MM.1S (cell line): ENCODE data around the gene HHIP.

Experiments
- DNase-seq: peaks from one replicate; pipeline ENCODE4 v3.0.0-alpha.2; 2015
- H2AFZ ChIP-seq: fragments of 300-600 bp; sonication (generic); 2 replicates; pipeline ENCODE4 v1.6.0; 2016; ENCODE audit warnings: antibody characterized with exemption, low read length
- H3F3A ChIP-seq: fragments of 300-600 bp; sonication (generic); 2 replicates; pipeline ENCODE4 v1.6.1; 2016; ENCODE audit warnings: mild to moderate bottlenecking, antibody characterized with exemption, low read length, moderate library complexity, mixed read lengths; ENCODE audit not compliant: insufficient read depth
- H3K27ac ChIP-seq: fragments of 300-600 bp; sonication (generic); 2 replicates; pipeline ENCODE4 v1.5.1; 2016; ENCODE audit warnings: mild to moderate bottlenecking, low read length
- H3K27me3 ChIP-seq: fragments of 300-600 bp; sonication (generic); replicated peaks from 2 replicates; pipeline ENCODE4 v1.6.0; 2016; ENCODE audit warnings: low read length; ENCODE audit not compliant: insufficient read depth
- H3K36me3 ChIP-seq: fragments of 300-600 bp; sonication (generic); replicated peaks from 2 replicates; pipeline ENCODE4 v1.6.1; 2016; ENCODE audit warnings: mild to moderate bottlenecking, low read length, mixed read lengths; ENCODE audit not compliant: insufficient read depth
- H3K4me1 ChIP-seq: fragments of 300-600 bp; sonication (generic); 2 replicates; pipeline ENCODE4 v1.6.1; 2016; ENCODE audit warnings: low read length, mixed read lengths
- H3K4me2 ChIP-seq: fragments of 300-600 bp; sonication (generic); 2 replicates; pipeline ENCODE4 v1.6.0; 2016; ENCODE audit warnings: low read depth, low read length
- H3K4me3 ChIP-seq: fragments of 300-600 bp; sonication (generic); 2 replicates; pipeline ENCODE4 v1.5.1; 2016; ENCODE audit warnings: low read length, mixed read lengths
- H3K79me2 ChIP-seq: fragments of 300-600 bp; sonication (generic); 2 replicates; pipeline ENCODE4 v1.6.1; 2016; ENCODE audit warnings: mixed run types, low read length, mixed read lengths
- H3K9ac ChIP-seq: fragments of 300-600 bp; sonication (generic); 2 replicates; pipeline ENCODE4 v1.6.1; 2016; ENCODE audit warnings: low read length, mixed read lengths
- H3K9me2 ChIP-seq: fragments of 300-600 bp; sonication (generic); replicated peaks from 2 replicates; pipeline ENCODE4 v1.6.1; 2016; ENCODE audit warnings: mild to moderate bottlenecking, low read length, mixed read lengths; ENCODE audit not compliant: insufficient read depth
- H3K9me3 ChIP-seq: fragments of 300-600 bp; sonication (generic); replicated peaks from 2 replicates; pipeline ENCODE4 v1.6.1; 2016; ENCODE audit warnings: mild to moderate bottlenecking, low read length, mixed read lengths; ENCODE audit not compliant: insufficient read depth
- H4K20me1 ChIP-seq: fragments of 300-600 bp; sonication (generic); 2 replicates; pipeline ENCODE4 v1.6.1; 2016; ENCODE audit warnings: mild to moderate bottlenecking, low read length, moderate library complexity, mixed read lengths; ENCODE audit not compliant: insufficient read depth
- EZH2 ChIP-seq: fragments of 300-600 bp; sonication (generic); optimal IDR thresholded peaks from 2 replicates; pipeline ENCODE3; 2017; ENCODE audit warnings: low read depth, mild to moderate bottlenecking, antibody characterized with exemption, low read length, mixed read lengths
- EZH2phosphoT487 ChIP-seq: fragments of 300-600 bp; sonication (generic); IDR thresholded peaks from 2 replicates; pipeline ENCODE4 v1.6.1; 2018; ENCODE audit warnings: antibody characterized with exemption, low read length
- TF ChIP-seq, protein P1 (sequence below): fragments of 300-600 bp; sonication (generic); IDR thresholded peaks from 2 replicates; pipeline ENCODE4 v1.5.1; 2016; ENCODE audit warnings: antibody characterized with exemption, low read length, mixed read lengths

The HHIP gene

GRCh38 chr4:144686921-144687320, 41.0 kb downstream of the HHIP start:
- Histone ChIP-seq H3K4me3 (no peak overlapping the region), H3K9me3 (no peaks in the 10 kb centered on the region), H3K79me2 (no peaks in the 10 kb centered on the region), H2AFZ (no peak overlapping the region), H3K9ac (no peak overlapping the region), H3K27me3 (no peaks in the 10 kb centered on the region), H4K20me1 (no peaks in the 10 kb centered on the region), H3K27ac (no peak overlapping the region), H3K4me1 (no peaks in the 10 kb centered on the region), H3K36me3 (no peaks in the 10 kb centered on the region), H3K9me2 (no peaks in the 10 kb centered on the region), H3K4me2 (no peak overlapping the region), H3F3A (no peaks in the 10 kb centered on the region)
- TF ChIP-seq EZH2phosphoT487 (no peak), EZH2 (no peak)
- TF ChIP-seq, protein P1, sequence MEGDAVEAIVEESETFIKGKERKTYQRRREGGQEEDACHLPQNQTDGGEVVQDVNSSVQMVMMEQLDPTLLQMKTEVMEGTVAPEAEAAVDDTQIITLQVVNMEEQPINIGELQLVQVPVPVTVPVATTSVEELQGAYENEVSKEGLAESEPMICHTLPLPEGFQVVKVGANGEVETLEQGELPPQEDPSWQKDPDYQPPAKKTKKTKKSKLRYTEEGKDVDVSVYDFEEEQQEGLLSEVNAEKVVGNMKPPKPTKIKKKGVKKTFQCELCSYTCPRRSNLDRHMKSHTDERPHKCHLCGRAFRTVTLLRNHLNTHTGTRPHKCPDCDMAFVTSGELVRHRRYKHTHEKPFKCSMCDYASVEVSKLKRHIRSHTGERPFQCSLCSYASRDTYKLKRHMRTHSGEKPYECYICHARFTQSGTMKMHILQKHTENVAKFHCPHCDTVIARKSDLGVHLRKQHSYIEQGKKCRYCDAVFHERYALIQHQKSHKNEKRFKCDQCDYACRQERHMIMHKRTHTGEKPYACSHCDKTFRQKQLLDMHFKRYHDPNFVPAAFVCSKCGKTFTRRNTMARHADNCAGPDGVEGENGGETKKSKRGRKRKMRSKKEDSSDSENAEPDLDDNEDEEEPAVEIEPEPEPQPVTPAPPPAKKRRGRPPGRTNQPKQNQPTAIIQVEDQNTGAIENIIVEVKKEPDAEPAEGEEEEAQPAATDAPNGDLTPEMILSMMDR, result no peak
- DNase-seq, result no peak

GRCh38 chr4:144687466-144687865, 41.5 kb downstream of the HHIP start:
- H2AFZ ChIP-seq, result no peak overlapping the region
- no peak overlapping the region for H3K4me2 ChIP-seq
- DNase-seq, result no peak
- H3K27me3 ChIP-seq, result no peaks in the 10 kb centered on the region
- H3K27ac ChIP-seq, result no peak overlapping the region
- TF ChIP-seq EZH2, result no peak
- no peak for TF ChIP-seq EZH2phosphoT487
- no peak overlapping the region for H3K4me3 ChIP-seq
- H3F3A ChIP-seq, result no peaks in the 10 kb centered on the region
- H3K36me3 ChIP-seq, result no peaks in the 10 kb centered on the region
- H3K4me1 ChIP-seq, result no peaks in the 10 kb centered on the region
- H3K9ac ChIP-seq, result no peak overlapping the region
- H4K20me1 ChIP-seq, result no peaks in the 10 kb centered on the region
- no peaks in the 10 kb centered on the region for H3K9me2 ChIP-seq
- H3K9me3 ChIP-seq, result no peaks in the 10 kb centered on the region
- H3K79me2 ChIP-seq, result no peaks in the 10 kb centered on the region

DNA sequence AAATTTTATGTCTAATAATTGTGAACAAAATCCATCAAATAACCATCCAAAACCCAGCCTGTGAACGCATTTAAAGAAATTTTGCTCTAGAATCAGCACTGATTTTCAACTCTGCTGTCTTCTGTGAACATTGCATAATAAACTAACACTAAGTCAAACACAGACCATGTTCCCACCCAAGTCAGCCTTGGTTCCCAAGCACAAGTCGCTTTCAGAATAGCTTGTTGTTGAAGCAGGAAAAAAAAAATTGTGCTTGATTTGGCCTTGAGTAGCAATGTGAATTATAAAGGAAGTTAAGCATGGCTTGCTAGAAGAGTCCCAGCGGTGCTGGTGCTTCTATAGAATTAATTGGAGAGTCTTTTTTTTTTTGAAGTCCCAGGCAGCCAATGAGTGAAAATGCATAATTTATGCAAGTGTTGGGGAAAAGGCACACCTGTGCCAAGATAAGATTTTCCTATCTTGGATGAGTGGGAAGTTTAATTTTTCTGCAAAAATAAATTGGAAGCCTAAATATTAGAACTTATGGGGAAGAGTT, 42.1 kb downstream of the HHIP start:
- H3K79me2 ChIP-seq, result no peaks in the 10 kb centered on the region
- H2AFZ ChIP-seq, result no peak overlapping the region
- DNase-seq, result no peak
- H3K27ac ChIP-seq, result no peak overlapping the region
- no peaks in the 10 kb centered on the region for H3K36me3 ChIP-seq
- TF ChIP-seq EZH2phosphoT487, result no peak
- no peak for TF ChIP-seq EZH2
- TF ChIP-seq, protein P1, result no peak
- H3K4me2 ChIP-seq, result no peak overlapping the region
- H3K4me1 ChIP-seq, result no peaks in the 10 kb centered on the region
- no peaks in the 10 kb centered on the region for H3K9me3 ChIP-seq
- no peaks in the 10 kb centered on the region for H3K27me3 ChIP-seq
- no peaks in the 10 kb centered on the region for H3K9me2 ChIP-seq
- H3K4me3 ChIP-seq, result no peak overlapping the region
- no peak overlapping the region for H3K9ac ChIP-seq
- H3F3A ChIP-seq, result no peaks in the 10 kb centered on the region
- H4K20me1 ChIP-seq, result no peaks in the 10 kb centered on the region

DNA sequence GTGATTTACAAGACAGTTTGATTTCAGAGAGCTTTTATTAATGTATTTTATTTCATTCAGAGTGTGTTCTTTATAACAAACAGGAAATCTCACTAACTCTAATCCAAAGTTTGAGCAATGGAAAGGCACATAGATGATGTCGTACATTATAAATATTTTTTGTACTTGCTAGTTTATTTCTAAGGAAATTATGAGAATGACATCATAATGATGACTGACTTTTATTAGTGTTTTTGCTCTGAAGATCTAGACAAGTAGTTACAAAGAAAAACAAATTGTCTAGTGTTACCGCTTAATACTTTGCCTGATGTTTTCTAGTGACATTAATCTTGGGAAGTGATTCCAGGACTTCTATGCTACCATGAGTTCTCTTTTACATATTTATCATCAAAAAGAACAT, 43.2 kb downstream of the HHIP start:
- H3K4me3 ChIP-seq, result no peak overlapping the region
- no peaks in the 10 kb centered on the region for H3K4me1 ChIP-seq
- H3K9me2 ChIP-seq, result no peaks in the 10 kb centered on the region
- H3K79me2 ChIP-seq, result no peaks in the 10 kb centered on the region
- no peaks in the 10 kb centered on the region for H3K27me3 ChIP-seq
- H3K36me3 ChIP-seq, result no peaks in the 10 kb centered on the region
- H2AFZ ChIP-seq, result no peak overlapping the region
- no peak for DNase-seq
- no peaks in the 10 kb centered on the region for H3K9me3 ChIP-seq
- no peaks in the 10 kb centered on the region for H4K20me1 ChIP-seq
- TF ChIP-seq, protein P1, result no peak
- no peak for TF ChIP-seq EZH2phosphoT487
- no peak for TF ChIP-seq EZH2
- no peak overlapping the region for H3K27ac ChIP-seq
- H3K4me2 ChIP-seq, result no peak overlapping the region
- H3F3A ChIP-seq, result no peaks in the 10 kb centered on the region
- no peak overlapping the region for H3K9ac ChIP-seq
